Hepatocyte (in vitro differentiated cells): ENCODE data around the gene ELOA. TPM values are rescaled to one million over a fixed set of nuclear protein-coding genes. Genes with fewer than 3 reads are reported as not detected.

Source experiments
- DNase-seq: peaks from one replicate; pipeline ENCODE4 v3.0.0-alpha.2; 2016; ENCODE audit warnings: low spot score
- H2AFZ ChIP-seq: fragments of 200-600 bp; sonication (generic); 2 replicates; pipeline ENCODE4 v1.6.0; 2016; ENCODE audit warnings: antibody characterized with exemption, mild to moderate bottlenecking
- H3K27ac ChIP-seq: fragments of 200-600 bp; sonication (generic); 2 replicates; pipeline ENCODE4 v1.5.1; 2016; ENCODE audit warnings: mild to moderate bottlenecking
- H3K27me3 ChIP-seq: fragments of 200-600 bp; sonication (generic); 2 replicates; pipeline ENCODE4 v1.6.1; 2016
- H3K36me3 ChIP-seq: fragments of 200-600 bp; sonication (generic); replicated peaks from 2 replicates; pipeline ENCODE4 v1.5.1; 2016; ENCODE audit warnings: low read depth; ENCODE audit not compliant: insufficient read depth
- H3K4me1 ChIP-seq: fragments of 200-600 bp; sonication (generic); 2 replicates; pipeline ENCODE4 v1.5.1; 2016; ENCODE audit warnings: mild to moderate bottlenecking, moderate library complexity; ENCODE audit not compliant: insufficient read depth
- H3K4me2 ChIP-seq: fragments of 200-600 bp; sonication (generic); 2 replicates; pipeline ENCODE4 v1.6.0; 2016
- H3K4me3 ChIP-seq: fragments of 200-600 bp; sonication (generic); 2 replicates; pipeline ENCODE4 v1.5.1; 2016; ENCODE audit warnings: mild to moderate bottlenecking
- H3K79me2 ChIP-seq: fragments of 200-600 bp; sonication (generic); 2 replicates; pipeline ENCODE4 v1.6.0; 2017; ENCODE audit warnings: mild to moderate bottlenecking
- H3K9me2 ChIP-seq: fragments of 200-600 bp; sonication (generic); replicated peaks from 2 replicates; pipeline ENCODE4 v1.6.0; 2017; ENCODE audit warnings: mild to moderate bottlenecking; ENCODE audit not compliant: insufficient read depth
- H3K9me3 ChIP-seq: fragments of 200-600 bp; sonication (generic); 2 replicates; pipeline ENCODE4 v1.5.1; 2016; ENCODE audit warnings: low read depth, mild to moderate bottlenecking
- H4K20me1 ChIP-seq: fragments of 200-600 bp; sonication (generic); 2 replicates; pipeline ENCODE4 v1.6.0; 2016; ENCODE audit warnings: mild to moderate bottlenecking; ENCODE audit not compliant: insufficient read depth, poor library complexity, severe bottlenecking
- EZH2 ChIP-seq: fragments of 200-600 bp; sonication (generic); IDR thresholded peaks from 2 replicates; pipeline ENCODE4 v1.6.1; 2016; ENCODE audit warnings: antibody characterized with exemption, mild to moderate bottlenecking, borderline replicate concordance
- EZH2phosphoT487 ChIP-seq: fragments of 200-600 bp; sonication (generic); IDR thresholded peaks from one replicate; pipeline ENCODE4 v1.6.1; 2018; ENCODE audit warnings: antibody characterized with exemption, mild to moderate bottlenecking, low read depth, moderate library complexity; ENCODE audit not compliant: unreplicated experiment, severe bottlenecking
- WGBS: methylation state at CpG from one replicate; pipeline ENCODE4 v1.1.6; 2016; ENCODE audit warnings: low lambda C conversion rate; ENCODE audit errors: missing lambda C conversion rate; 5-methylcytosine and 5-hydroxymethylcytosine counted together
- polyA plus RNA-seq: library from polyadenylated mRNA; unstranded; fragments of >200 nt; fragmentation: Nextera tagmentation; extraction: Ambion mirVana; gene quantifications from 2 replicates; pipeline ENCODE4 v1.2.1, GENCODE V29; 2016
- total RNA-seq: library from RNA; depleted of rRNA; stranded (reverse); fragments of >200 nt; gene quantifications from 2 replicates; pipeline ENCODE4 v1.2.3, GENCODE V29; 2014
- TF ChIP-seq, protein P1 (sequence below): fragments of 200-600 bp; sonication (generic); IDR thresholded peaks from 2 replicates; pipeline ENCODE4 v1.5.1; 2016; ENCODE audit warnings: antibody characterized with exemption, mild to moderate bottlenecking; ENCODE audit not compliant: poor library complexity

The ELOA gene
- total and polyA plus RNA-seq, 2 experiments from 2014 or later: 25.6 to 26.0 TPM

DNA sequence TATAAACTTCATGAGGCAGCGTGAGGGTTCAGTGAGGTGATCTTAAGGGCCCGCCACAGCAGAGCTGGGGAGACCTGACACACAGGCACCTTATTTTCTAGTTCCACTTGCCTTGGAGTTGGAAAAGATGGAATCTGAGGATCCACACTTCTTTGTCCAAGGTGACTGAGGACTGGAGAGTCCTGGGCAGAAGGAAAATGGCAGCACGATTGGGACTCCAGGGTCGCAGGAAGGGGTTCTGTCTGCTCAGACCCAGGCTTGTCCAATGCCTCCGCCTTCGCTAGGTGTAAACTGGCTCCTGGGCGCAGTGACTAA is 55.9 kb downstream of the ELOA start:
- H3K9me3 ChIP-seq: no peaks in the 10 kb centered on the region
- H3K27ac ChIP-seq: peak overlapping the region; percentile 99
- peaks cover 6% of the 10 kb centered on the region for H3K79me2 ChIP-seq
- no peaks in the 10 kb centered on the region for H3K27me3 ChIP-seq
- H3K4me3 ChIP-seq: no peak overlapping the region
- no peaks in the 10 kb centered on the region for H3K9me2 ChIP-seq
- peak overlapping the region; percentile 93 for H3K4me2 ChIP-seq
- H4K20me1 ChIP-seq: no peaks in the 10 kb centered on the region
- peaks cover 18% of the 10 kb centered on the region for H3K4me1 ChIP-seq
- no peak for DNase-seq
- TF ChIP-seq, protein P1, sequence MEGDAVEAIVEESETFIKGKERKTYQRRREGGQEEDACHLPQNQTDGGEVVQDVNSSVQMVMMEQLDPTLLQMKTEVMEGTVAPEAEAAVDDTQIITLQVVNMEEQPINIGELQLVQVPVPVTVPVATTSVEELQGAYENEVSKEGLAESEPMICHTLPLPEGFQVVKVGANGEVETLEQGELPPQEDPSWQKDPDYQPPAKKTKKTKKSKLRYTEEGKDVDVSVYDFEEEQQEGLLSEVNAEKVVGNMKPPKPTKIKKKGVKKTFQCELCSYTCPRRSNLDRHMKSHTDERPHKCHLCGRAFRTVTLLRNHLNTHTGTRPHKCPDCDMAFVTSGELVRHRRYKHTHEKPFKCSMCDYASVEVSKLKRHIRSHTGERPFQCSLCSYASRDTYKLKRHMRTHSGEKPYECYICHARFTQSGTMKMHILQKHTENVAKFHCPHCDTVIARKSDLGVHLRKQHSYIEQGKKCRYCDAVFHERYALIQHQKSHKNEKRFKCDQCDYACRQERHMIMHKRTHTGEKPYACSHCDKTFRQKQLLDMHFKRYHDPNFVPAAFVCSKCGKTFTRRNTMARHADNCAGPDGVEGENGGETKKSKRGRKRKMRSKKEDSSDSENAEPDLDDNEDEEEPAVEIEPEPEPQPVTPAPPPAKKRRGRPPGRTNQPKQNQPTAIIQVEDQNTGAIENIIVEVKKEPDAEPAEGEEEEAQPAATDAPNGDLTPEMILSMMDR: no peak
- TF ChIP-seq EZH2phosphoT487 (no peak), EZH2 (no peak)
- no peaks in the 10 kb centered on the region for H3K36me3 ChIP-seq
- H2AFZ ChIP-seq: no peak overlapping the region
- WGBS: 56% methylated on average over 7 of the region's 7 CpGs

DNA sequence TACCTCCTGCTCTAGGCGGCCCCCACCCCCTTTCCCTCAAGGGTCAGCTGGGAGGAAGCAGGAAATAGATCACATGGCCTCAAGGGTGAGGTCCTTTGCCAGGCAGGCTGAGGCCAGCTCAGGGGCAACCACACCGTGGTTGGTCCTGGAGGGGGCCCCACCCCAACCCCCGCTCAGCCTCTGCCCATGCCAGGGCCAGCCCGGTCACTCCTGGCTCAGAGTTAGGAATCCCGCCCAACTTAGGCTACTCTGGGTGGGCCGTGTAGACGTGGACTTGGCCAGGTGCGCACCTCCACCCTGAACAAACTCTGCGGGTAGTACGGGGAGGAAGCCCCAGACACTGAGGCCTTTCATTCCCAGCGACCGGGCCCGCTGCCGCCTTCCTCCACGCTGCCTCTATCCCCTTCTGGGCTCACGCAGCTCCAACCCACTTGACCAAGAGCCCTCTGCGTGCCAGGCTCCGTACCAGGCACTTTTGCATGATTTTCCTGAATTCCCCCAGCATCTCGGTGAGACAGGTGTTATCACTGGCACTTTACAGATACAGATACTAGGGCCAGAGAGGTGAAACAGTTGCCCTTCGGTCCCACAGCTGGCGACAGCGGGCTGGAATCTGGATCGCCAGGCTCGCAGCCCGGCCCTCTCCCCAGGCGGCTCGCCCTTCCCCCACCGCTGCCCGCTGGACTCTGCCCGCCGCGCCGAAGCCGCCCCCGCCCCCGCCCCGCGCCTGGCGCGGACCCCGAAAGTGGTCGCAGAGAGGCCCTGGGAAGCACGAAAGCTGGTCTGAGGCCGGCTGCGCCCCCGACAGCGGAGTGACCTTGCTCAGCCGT is 56.5 kb downstream of the ELOA start:
- peak; percentile 92 for DNase-seq
- H3K4me2 ChIP-seq: peak overlapping the region; percentile 93
- peak overlapping the region; percentile 99 for H3K27ac ChIP-seq
- peak overlapping the region; percentile 21 for H2AFZ ChIP-seq
- TF ChIP-seq EZH2 (no peak), EZH2phosphoT487 (no peak)
- TF ChIP-seq, protein P1: no peak
- 2% methylated on average over 44 of the region's 48 CpGs for WGBS
- H3K36me3 ChIP-seq: no peaks in the 10 kb centered on the region
- H3K4me3 ChIP-seq: peak overlapping the region; percentile 73
- no peaks in the 10 kb centered on the region for H3K9me3 ChIP-seq
- peaks cover 6% of the 10 kb centered on the region for H3K79me2 ChIP-seq
- H4K20me1 ChIP-seq: no peaks in the 10 kb centered on the region
- peaks cover 18% of the 10 kb centered on the region for H3K4me1 ChIP-seq
- no peaks in the 10 kb centered on the region for H3K9me2 ChIP-seq
- no peaks in the 10 kb centered on the region for H3K27me3 ChIP-seq

DNA sequence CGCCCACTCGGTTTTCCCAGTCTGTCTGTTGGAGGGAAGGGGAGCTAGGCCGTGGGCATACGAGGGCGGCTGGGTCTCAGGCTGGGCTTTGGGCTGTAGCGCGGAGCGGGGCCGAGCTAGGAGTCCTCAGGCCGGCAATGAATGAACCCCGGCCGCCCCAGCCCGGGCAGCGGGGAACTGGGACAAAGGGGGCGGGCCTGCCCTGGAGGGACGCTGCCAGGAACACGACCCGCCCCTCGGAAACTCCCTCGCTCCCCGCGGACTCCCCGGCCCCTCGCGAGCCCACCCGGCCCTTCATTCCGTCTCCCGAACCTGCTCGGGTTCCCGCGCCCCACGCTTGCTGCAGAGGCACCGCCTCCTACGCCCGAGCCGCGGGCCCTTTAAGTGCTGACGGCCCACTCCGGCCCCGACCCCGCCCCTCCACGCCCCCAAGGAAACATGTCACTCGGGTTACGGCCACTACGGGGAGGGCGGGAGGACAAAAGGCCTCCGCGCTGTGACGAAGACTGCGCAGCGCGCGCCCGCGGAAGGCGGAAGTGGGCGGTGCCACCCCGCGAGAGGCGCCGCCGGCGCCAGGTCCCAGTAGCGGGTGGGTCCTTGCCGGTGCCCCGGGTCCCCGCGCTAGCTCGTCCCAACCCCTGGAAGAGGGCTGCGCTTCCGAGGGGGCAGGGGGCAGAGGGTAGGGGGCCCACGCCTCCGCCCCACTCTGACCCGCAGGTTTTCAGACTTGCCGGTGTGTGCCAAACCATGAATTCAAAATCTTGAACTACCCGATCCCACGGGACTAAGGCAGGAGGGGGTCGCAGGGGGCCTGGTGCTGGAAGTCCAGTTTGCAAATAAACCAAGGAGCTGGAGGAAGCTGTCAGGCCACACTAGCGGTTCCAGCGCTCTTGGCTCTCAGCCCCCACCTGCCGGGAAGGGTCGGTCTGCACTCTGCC is 57.4 kb downstream of the ELOA start, which contains the start of gene GALE:
TSS of gene GALE (minus strand) at position 355 of the 938 bp plus-strand sequence. CDS start 1,747 bp downstream, outside the sequence.
- Histone ChIP-seq H3K27me3 (no peaks in the 10 kb centered on the region), H2AFZ (peak within 1 kb of the TSS; percentile 34), H3K9me3 (no peaks in the 10 kb centered on the region), H3K4me2 (peak within 1 kb of the TSS; percentile 93), H4K20me1 (no peaks in the 10 kb centered on the region), H3K36me3 (no peaks in the 10 kb centered on the region), H3K4me3 (peak within 1 kb of the TSS; percentile 73), H3K79me2 (peaks cover 6% of the 10 kb centered on the region), H3K9me2 (no peaks in the 10 kb centered on the region), H3K4me1 (peaks cover 18% of the 10 kb centered on the region), H3K27ac (peak within 1 kb of the TSS; percentile 99)
- 2% methylated on average over 24 of the region's 82 CpGs for WGBS
- peak; percentile 97 for DNase-seq
- TF ChIP-seq EZH2 (no peak), EZH2phosphoT487 (no peak)
- TF ChIP-seq, protein P1: no peak
